ENCODE measurements around the gene UQCRQ.

UQCRQ gene

DNA sequence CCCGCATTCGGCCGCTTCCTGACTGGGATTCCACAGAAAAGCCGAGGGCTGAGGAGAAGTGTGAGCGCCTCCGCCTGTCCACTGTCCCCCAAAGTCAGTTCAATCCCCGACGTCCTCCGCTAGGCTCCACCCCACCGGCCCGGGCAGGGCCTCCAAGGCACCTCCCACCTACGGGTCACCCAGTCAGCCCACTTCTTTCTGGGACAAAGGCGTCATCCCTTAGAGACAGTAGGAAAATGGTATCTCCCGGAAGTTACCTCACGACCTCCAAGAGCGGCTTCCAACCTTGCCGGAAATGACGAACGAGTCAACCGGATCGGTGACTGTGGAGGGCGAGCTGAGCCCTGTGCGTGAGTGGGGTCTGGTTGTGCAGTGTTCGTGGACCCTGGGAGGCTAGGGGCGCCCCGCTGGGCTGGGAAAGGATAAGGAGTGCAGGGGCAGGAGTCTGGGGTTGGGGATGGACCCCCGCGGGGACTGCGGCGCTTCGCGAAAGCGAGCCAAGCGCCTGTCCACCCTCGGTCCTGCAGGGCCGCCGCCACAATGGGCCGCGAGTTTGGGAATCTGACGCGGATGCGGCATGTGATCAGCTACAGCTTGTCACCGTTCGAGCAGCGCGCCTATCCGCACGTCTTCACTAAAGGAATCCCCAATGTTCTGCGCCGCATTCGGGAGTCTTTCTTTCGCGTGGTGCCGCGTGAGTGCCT is at the start of gene UQCRQ, which contains the start of gene GDF9:
Gene UQCRQ, plus strand, starts transcription at position 301 of the 704 bp plus-strand sequence. Its CDS starts 240 bp downstream, at position 541.
Gene GDF9, minus strand, starts transcription at position 128 of the 704 bp plus-strand sequence. CDS start 1,936 bp downstream, outside the sequence.
- DNase-seq, result peak; percentile 97 to 98

DNA sequence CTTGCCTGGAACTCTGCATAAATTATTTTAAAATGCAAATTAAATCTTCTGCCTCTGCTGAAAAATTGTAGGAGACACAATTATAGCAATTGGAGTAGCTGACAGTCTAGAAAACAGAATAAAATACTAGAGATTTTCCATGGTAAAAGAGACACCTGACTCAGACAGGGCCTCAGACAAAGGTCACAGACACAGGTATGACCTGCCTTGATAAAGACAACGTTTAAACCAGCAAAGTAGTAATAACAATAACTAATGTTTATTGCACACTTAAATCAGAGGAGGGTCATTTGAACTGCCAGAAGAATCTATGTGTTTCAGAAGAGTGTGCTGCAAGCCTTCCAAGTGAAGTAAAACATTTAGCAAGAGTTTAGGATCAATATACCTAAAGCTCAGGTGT is 49.4 kb upstream of the UQCRQ start:
- no peak for DNase-seq

DNA sequence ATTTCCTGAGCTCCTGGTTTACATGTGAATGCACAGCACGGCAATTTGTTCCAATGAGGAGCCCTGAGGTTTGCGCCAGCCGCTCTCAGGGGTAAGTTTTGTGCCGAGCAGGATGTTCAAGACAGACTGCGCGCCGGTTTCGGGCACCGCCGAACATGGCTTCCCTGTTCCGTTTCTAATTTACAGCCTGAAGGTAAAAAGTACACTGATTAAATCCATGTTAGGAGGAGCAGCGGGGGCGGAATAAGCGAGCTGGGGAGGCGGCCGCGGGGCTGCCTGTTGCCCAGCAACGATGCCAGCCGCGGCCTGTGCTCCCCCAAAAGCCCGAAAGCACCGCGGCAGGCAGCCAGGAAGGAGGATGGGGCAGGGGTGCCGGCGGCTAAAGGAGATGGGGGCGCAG is 47.0 kb upstream of the UQCRQ start:
- DNase-seq, result no peak

DNA sequence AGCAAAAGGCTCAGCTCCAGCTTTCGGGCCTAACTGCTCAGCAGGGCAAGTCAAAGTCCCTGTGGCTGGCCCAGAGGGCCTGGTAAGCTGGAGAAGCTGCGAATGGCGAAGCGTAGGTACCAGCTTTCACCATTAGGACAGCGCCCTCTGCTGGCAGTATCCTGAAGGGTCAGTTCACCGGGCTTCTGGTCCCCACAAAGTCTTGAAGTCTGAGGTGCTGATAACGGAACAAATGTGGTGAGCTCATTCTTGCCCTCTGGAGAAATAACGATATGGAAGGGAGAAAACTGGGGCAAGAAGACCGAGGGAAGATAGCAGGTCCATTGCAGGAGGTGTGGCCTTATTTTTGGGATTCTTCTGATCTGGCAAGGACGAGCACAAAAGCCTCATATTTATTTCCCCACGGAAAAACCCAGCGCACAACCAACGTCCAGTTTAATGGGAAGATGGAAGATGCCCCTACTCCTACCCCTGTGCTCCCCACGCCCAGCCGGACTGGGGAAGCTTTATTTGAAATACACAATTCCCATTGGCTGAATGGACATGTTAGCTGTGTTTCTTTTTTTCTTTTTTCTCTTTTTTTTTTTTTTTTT is 46.2 kb upstream of the UQCRQ start:
- DNase-seq, result peak; percentile 85 to 89

DNA sequence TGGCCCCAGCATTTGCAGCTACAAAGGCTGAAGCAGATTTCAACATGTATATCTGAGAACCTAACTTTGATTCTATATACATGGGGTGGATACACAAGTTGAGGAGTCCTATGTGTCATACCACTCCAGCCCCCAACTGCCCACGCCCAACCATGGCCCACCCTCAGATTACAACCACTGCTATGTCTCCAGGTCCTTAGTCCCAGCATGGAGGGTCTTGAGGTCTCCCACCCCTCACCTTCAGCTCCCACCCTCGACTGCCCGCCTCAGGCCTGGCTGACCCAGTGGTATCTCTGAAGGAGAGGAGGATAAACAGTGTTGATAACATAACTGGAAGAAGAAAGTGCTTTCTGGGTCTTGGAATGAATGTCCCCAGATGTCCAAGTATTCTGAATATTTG is 45.1 kb upstream of the UQCRQ start:
- no peak for DNase-seq

DNA sequence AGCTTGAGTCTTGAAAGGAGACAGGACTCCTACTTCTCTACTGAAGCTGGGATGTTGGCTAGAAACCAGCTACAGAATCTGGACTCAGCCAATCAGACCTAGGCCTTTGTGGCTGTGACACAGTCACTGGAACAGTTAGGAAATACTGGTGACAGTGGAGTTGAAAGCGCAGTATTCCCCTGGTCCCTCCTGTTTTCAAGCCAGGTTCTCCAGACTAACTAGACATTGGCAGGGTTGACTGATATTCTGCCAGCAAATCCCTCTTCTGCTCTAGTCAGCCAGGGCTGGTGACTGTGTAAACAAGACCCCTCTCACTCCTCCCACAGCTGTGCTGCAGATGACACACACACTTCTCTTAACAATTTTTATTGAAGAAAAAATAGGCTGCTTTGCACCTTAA is 44.7 kb upstream of the UQCRQ start:
- DNase-seq, result no peak

DNA sequence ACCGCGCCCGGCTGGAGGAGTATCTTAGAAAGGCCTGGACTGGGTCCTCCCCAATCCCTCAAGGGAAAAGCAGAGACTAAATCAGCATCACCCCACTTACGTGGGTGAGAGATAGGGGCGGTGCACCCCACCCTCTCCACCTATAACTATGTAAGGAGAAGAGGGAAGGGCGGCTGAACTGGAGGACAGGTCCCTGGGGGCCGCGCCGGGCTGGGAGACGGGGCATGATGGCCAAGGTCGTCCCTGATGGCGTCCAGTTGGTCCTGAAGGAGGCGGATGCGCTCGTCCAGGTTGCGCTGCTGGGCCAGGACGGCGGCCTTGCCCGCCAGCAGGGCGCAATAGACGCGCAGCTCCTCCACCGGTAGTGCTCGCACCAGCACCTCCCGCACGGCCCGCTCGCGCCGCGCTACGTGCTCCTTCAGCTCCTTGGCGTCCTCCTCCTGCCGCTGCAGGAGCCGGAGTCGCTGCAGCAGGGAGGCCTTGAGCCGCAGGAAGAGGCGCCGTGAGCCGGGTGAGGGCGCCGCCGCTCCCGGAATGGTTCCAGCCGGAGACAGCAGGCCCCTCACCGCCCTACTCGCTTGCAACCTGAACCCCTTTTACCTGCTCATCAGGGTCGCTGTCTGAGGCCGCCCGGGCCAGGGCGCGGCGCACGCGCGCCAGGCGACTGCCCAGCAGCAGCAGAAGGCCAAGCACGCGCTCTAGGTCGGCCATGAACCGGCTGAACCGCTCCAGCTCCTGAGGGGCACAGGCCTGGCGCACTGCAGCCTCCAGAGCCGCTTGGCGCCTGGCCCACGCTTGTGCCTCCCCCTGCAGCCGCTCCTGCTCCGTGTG is 43.6 kb upstream of the UQCRQ start:
- DNase-seq, result no peak

DNA sequence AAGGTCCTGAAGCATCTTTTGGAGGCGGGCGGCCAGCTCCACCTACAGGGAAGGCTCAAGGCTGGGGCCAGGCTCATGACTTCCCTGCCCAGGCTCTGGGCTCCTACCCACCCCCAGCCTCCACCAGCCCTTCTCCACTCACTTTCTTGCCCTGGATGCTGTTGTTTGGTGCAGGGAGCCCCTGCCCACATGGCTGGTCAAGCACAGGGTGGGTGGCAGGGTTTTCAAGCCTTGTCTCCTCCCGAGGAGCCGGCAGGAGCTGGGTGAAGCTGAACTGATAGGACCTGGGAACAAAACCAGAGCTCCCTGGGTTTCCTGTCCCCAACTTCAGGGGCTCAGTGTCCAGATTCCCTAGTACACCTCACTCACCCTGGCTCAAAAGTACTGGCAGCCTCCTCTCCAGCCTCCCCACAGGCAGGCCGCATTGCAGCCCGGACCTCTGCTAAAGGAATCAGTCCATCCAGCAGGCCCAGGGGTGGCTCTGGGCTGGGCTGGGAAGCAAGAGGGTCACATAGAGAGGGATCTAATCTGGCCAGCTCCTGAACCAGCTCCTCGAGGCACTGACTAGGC is 42.9 kb upstream of the UQCRQ start:
- DNase-seq, result no peak

DNA sequence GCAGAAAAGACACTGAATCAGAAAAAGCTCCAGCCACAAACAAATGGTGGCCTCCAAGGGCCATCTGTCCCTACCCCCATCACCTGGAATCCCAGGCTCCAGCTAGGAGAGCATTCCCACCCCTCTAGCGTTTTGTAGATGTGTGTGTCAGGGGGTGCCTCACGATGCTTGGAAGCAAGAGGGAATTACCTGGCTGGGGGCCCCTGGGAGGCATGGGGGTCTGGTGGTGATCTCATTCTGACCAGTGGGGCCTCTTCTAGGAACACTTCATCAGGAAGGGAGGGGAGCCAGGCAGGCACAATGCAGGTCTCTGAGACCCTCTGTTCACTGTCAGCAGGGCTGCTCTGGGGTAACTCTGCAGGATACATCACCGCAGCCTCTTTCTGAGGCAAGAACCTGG is 42.0 kb upstream of the UQCRQ start:
- DNase-seq, result no peak

DNA sequence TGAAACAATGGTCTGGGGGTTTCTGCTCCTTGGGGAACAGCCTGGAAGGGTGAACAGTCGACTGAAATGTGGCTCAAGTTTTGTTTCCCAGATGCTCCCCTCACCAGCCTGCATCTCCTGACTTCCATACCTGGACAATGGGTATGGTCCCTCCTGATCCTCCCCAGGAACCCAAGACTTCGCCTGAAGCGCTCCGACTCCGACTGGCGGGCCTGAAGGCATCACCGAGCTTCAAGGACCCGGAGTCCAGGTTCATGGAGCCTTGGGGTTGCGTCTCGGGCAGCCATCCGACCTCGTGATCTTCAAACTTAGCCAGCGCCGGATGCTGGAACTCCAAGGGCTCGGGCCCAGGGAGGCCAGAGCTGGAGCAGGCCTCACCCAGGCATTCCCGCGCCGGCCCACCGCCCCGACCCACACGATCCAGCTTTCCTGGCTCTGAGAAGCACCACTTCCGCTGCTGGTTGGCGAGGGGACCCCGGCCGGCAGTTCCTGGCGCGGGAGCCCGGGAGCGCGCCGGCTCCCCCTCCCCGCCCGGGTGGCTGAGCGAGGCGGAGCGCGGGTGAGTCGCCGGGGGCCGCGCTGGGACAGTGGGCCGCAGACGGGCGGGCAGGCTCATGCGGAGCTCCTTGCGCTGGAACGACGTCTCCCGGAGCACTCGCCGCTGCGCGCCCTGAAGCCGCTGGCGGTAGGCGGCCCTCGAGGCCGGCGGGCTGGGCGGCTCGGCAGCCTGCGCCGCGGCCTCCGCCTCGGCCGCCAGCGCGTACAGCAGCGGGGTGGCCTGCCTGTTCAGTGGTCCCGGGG is 41.2 kb upstream of the UQCRQ start:
- DNase-seq, result no peak

DNA sequence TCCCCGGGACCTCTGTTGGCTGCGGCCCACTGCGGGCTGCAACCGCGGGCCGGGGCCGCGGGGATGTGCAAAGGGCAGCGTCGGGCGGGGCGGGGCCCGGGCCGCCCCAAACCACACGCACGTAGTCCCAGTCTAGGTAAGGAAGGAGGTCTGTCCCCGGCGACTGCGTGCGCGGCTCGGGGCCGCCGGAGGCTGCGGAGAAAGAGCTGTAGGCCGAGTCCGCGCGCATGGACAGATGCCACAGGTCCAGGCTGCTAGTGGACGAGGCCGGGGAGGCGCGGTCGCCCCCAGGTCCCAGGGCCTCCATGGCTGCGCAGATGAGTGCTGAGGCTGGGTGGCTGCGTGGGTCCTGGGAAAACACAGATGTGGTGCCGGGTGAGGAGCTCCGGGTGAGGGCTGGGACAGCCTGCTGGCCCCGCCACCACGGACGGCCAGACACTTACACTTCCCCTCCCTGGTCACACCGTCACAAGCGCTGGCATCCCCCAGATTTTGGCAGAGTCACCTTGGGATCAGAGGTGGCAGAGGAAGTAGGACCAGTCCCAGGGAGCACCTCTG is 40.5 kb upstream of the UQCRQ start:
- no peak for DNase-seq

DNA sequence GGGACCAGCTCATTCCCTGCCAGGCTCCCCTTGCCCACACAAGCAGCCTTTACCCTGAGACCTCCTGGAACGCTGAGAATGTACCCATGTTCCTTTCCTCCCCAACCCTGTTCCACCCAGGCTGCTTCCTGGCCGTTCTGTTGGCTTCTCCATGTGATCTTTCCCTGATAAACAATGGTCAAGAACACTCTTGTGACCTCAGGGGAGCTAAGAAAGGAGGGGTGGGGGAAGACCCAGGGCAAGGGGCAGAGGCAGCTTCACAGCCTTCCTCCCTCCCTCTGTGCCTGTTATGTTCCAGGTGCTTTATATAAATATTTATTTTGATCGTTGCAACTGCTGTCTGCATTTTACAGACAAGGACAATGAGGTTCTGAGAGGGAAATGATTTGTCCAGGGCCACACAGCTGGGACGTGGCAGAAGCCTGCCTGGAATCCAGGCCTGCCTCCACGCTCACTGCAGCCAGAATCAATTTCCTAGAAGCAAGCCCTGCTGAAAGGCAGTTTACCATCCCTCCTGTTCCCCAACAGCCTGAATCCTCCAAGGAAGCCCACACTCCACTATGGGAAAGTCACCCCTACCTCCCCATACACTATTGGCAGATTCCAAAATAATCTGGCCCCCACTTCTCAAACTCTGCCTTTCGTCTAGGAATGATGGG is 39.9 kb upstream of the UQCRQ start:
- no peak for DNase-seq

DNA sequence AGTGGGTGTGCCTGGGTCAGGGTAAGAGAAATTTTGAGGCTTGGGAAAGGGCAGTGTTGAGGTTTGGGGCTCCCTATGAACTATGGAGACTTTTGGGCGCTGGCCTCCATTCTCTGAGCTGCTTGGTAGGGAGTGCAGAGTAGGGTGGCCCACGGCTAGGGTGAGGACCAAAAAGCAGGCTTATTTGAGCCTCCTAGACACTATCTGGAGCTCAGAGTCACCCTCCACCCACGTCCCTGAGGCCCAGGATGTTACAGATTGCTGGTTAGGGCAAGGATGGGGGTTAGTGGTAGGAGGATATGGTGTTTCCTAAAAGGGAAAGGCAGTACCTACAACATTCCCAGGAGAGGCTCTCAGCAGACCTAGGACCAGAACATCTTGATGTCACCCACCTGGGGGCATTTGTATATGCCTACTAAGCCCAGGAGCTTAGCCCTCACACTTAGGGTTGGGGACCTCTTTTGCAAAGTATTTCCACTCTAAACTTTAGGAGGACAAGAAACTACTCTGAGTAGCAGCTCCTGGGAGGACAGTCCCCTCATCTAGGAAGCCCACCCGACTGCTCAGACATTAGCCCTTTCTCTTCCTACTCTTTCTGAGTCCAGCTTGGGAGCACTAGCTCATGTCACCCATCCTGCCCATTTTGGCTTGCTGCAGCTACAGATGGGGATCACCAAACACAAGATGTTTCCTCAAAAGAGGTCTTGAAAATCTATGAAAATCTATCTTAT is 38.3 kb upstream of the UQCRQ start:
- no peak for DNase-seq

DNA sequence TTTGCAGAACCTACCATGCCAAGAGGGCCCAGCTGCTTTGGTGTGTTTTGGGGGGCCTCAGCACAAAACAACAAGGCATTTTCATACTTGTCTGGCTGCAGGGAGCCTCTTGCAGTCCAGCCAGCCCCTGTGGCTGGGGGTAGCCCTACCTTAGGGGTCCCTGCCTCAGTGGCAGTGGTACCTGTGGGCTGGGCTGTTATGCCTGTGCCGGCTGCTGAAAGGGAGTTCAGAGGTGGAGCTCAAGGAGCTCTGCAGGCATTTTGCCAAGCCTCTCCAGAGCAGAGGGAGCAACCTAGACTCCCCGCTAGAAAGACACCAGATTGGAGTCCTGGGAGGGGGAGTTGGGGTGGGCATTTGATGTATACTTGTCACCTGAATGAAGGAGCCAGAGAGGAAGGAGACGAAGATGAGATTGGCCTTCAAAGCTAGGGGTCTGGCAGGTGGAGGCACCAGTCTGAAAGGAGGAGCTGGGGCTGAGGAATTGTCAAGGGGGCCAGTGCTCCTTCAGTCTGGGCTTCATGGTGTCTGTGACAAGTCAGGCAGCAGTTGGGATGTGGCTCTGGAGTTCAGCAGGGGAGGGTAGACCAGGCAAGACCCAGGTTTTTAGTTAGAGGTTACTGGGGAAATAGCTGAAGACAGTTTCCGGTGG is 37.5 kb upstream of the UQCRQ start:
- no peak for DNase-seq

DNA sequence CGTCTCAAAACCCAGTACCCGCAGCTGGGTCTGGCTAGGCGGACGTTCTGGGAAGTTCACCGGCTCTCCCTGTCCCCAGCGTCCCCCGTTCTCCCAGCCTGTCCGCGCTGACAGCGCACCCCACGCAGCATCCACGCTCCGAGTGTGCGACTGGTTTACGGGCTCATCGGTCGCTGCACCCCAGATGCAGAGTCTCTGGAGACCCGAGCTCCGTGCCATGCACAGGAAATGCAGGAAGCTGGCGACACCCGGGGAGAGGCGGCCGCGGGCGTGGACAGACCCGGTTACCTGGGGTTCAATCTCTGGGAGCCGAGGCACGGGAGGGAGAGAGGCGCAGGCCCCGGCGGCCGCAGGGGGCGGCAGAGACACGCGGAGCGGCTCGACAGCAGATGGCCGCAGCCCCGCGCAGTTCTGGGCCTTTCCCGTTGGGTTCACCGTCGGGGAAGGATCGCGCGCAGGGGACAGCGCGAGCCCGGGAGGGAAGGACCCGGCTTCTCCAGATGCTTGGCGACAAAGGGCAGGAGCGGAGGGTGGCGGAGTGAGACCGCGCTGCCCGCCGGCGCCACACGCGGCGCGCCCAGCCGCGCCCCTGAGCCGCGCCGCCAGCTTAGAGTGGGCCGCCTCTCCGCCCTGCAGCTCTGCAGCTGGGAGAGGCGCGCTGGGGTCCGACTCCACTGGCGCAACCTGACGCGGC is 36.6 kb upstream of the UQCRQ start:
- DNase-seq, result peak; percentile 62 to 72

DNA sequence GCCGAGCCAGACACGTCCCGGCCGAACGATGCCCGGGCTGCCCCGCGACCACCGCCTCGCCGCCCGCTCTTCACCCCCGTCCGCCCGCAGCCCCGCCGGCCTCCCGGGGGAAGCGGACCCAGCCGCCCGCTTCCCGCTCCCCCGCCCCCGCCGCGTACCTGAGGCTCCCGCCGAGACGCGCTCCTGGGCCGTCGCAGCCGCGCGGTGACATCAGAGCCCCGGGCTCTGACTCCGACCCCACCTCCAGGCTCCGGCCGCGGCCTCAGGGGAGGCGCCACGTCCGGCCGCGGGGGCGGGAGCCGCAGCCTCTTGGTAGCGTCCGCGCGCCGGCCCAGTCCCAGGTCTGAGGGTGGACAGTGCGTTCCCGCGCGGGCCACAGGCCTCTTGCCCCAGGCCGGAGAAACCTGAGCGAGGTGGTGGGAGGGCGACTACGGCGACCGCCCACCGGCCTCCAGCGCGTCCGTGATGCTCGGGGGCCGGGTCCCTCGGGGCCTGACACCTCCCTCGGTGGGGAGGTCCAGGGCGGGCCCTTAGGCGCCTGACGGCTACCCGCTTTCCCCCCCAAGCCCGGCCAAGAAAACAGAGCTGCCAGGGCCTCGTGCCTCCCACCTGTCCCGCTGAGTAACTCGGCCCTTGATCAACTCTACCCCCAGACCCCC is 35.9 kb upstream of the UQCRQ start, which contains the start of gene SHROOM1:
Gene SHROOM1, minus strand, starts transcription at position 212 of the 659 bp plus-strand sequence. CDS start 4,507 bp downstream, outside the sequence.
- peak in 1 of 2 donors; percentile 12 for DNase-seq

DNA sequence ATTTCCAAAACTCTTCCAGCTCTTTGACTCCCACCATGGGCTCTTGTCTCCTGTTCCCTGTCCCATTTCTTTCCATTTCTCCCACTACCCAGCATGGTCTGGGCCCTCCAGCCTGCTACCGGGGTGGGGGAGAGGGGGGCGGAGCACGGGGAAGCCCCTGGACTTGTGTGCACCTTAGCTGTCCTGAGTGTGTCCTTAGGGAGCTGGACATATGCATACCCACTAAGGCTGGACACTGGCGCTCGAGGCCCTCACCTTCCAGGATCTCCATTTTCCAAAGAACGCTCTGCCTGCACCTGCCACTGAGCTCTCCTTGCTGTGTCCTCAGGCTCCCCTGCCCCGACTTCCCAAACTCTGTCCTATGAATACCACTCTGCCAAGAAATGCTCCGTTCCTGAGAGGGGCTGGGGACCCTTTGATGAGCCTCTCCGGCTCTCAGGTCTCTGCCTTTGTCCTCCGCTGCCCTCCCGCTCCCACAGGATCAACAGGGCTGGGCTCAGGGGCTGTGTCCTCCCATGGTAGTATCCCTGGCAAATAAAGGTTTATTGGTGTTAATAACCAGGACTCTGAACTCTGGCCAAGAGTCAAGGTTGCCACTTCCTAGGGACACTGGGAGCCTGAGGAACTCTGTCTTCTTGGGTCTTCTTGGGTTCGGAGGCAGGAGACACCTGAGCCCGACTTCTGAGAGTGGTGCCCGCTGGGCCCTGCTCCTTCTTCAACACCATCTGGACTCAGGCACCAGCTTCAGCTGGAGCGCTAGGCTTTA is 35.2 kb upstream of the UQCRQ start:
- no peak for DNase-seq

DNA sequence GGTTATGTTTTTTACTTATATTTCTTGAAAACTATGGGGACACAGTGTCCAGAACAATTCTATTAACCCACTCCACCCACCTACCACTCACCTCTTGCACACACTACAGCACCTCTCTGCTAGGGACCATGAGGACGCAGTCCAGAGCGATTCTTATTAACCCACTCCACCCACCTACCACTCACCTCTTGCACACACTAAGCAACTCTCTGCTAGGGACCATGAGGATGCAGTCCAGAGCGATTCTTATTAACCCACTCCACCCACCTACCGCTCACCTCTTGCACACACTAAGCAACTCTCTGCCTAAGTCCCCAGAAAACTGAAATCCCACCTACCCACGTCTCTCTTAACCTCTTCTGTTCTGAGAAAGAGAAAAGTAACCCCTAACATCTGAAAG is 33.8 kb upstream of the UQCRQ start:
- DNase-seq, result no peak
